Measurements from ENCODE around the gene PAM. TPM values are rescaled to one million over a fixed set of nuclear protein-coding genes. Genes with fewer than 3 reads are reported as not detected.
"Not testable (repeated sequence)": the region's sequence is repeated elsewhere in the genome, so short reads cannot be mapped to it uniquely, and the experiment has no call there.

PAM gene
- total RNA-seq, 1 experiment from 2014 or later = 131 TPM

GRCh38 chr5:102772273-102772672 lies 17.2 kb downstream of the PAM start:
- Histone ChIP-seq H3K4me1 (ENCODE audit: control insufficient read depth, insufficient read depth, low read length) (no peaks in the 10 kb centered on the region), H3K27ac (ENCODE audit: low read length) (no peak overlapping the region), H3K9me3 (ENCODE audit: control insufficient read depth, insufficient read depth, low read depth, low read length) (no peaks in the 10 kb centered on the region; the same call in 1 of the 2 replicates), H3K4me3 (ENCODE audit: low read depth in 2 of 2, low read length in 2 of 2) (no peak overlapping the region), H3K36me3 (ENCODE audit: control insufficient read depth, insufficient read depth, low read length) (no peaks in the 10 kb centered on the region), H3K27me3 (ENCODE audit: control insufficient read depth, insufficient read depth, low read length) (no peaks in the 10 kb centered on the region)
- intact Hi-C loops (cut with micrococcal nuclease; ENCODE audit: unreplicated experiment) = no loop called here
- no peak for ATAC-seq
- no peak for DNase-seq (ENCODE audit: low read depth, low spot score)
- ChIA-PET CTCF (no interaction called here), POLR2A (no interaction called here)
- no TSS peak for BruUV-seq (replicated peaks)
- in situ Hi-C loops (cut with HindIII; ENCODE audit: low pct_unique_long_range_greater_than_20kb, low sequenced_read_pairs) = no loop called here
- TF ChIP-seq POLR2AphosphoS5 (IDR thresholded peaks at IDR 0.05; ENCODE audit: low read depth, low read length) = no peak
- no peak for TF ChIP-seq CTCF (IDR thresholded peaks at IDR 0.05)
- TF ChIP-seq REST (IDR thresholded peaks at IDR 0.05; ENCODE audit: insufficient read depth in 1 of 2, low read depth in 2 of 2, low read length in 1 of 2) = no peak
- TF ChIP-seq TCF7L2 (IDR thresholded peaks at IDR 0.05; ENCODE audit: low read depth, low read length) = no peak
- TF ChIP-seq SIN3A (IDR thresholded peaks at IDR 0.05; ENCODE audit: borderline replicate concordance, insufficient read depth, low read depth, low read length) = no peak

- intact Hi-C loops (cut with micrococcal nuclease; ENCODE audit: unreplicated experiment) = no loop called here
- Histone ChIP-seq H3K36me3 (ENCODE audit: control insufficient read depth, insufficient read depth, low read length) (no peaks in the 10 kb centered on the region), H3K4me1 (ENCODE audit: control insufficient read depth, insufficient read depth, low read length) (no peaks in the 10 kb centered on the region), H3K27me3 (ENCODE audit: control insufficient read depth, insufficient read depth, low read length) (no peaks in the 10 kb centered on the region), H3K4me3 (ENCODE audit: low read depth in 2 of 2, low read length in 2 of 2) (no peak overlapping the region), H3K27ac (ENCODE audit: low read length) (no peak overlapping the region), H3K9me3 (ENCODE audit: control insufficient read depth, insufficient read depth, low read depth, low read length) (no peaks in the 10 kb centered on the region; the same call in 1 of the 2 replicates)
- POLR2A ChIA-PET = no interaction called here
- DNase-seq (ENCODE audit: low read depth, low spot score) (no peak), ATAC-seq (no peak)
- in situ Hi-C loops (cut with HindIII; ENCODE audit: low pct_unique_long_range_greater_than_20kb, low sequenced_read_pairs) = no loop called here
- TF ChIP-seq REST (IDR thresholded peaks at IDR 0.05; ENCODE audit: insufficient read depth in 1 of 2, low read depth in 2 of 2, low read length in 1 of 2) (no peak), TCF7L2 (IDR thresholded peaks at IDR 0.05; ENCODE audit: low read depth, low read length) (no peak), SIN3A (IDR thresholded peaks at IDR 0.05; ENCODE audit: borderline replicate concordance, insufficient read depth, low read depth, low read length) (no peak), POLR2AphosphoS5 (IDR thresholded peaks at IDR 0.05; ENCODE audit: low read depth, low read length) (no peak)
- CTCF ChIA-PET = no interaction called here
- no TSS peak for BruUV-seq (replicated peaks)
Measured at GRCh38 chr5:102773133-102773532, 18.0 kb downstream of the PAM start.

GRCh38 chr5:102775756-102776155 lies 20.7 kb downstream of the PAM start:
- CTCF ChIA-PET; DNase-seq (ENCODE audit: low read depth, low spot score); H3K27ac ChIP-seq (ENCODE audit: low read length); H3K36me3 ChIP-seq (ENCODE audit: control insufficient read depth, insufficient read depth, low read length); H3K9me3 ChIP-seq (ENCODE audit: control insufficient read depth, insufficient read depth, low read depth, low read length); ATAC-seq; BruUV-seq (replicated peaks); intact Hi-C loops (cut with micrococcal nuclease; ENCODE audit: unreplicated experiment); H3K27me3 ChIP-seq (ENCODE audit: control insufficient read depth, insufficient read depth, low read length); in situ Hi-C loops (cut with HindIII; ENCODE audit: low pct_unique_long_range_greater_than_20kb, low sequenced_read_pairs); H3K4me3 ChIP-seq (ENCODE audit: low read depth in 2 of 2, low read length in 2 of 2); H3K4me1 ChIP-seq (ENCODE audit: control insufficient read depth, insufficient read depth, low read length); POLR2A ChIA-PET: not testable (repeated sequence)

Measured in Panc1 (cell line).